ENCODE measurements around the gene MYLK4.

DNA sequence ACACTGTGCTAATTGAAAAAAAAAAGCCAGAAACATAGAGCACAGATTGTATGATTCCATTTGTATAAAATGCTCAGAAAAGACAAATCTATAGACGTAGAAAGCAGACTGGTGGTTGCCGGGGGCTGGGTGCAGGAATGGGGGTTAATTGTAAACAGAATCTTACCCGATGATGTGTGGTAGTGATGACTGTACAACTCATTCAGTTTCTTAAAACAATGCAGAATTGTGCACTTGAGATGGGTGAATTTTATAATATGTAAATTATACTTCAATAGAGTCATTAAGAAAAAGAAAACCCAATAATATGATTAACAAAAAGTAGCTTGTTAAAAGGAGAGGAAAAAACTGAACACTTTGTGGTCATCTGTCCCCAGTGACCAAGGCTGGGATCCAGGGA is 3.7 kb upstream of the MYLK4 start:
- TF ChIP-seq, protein P1, sequence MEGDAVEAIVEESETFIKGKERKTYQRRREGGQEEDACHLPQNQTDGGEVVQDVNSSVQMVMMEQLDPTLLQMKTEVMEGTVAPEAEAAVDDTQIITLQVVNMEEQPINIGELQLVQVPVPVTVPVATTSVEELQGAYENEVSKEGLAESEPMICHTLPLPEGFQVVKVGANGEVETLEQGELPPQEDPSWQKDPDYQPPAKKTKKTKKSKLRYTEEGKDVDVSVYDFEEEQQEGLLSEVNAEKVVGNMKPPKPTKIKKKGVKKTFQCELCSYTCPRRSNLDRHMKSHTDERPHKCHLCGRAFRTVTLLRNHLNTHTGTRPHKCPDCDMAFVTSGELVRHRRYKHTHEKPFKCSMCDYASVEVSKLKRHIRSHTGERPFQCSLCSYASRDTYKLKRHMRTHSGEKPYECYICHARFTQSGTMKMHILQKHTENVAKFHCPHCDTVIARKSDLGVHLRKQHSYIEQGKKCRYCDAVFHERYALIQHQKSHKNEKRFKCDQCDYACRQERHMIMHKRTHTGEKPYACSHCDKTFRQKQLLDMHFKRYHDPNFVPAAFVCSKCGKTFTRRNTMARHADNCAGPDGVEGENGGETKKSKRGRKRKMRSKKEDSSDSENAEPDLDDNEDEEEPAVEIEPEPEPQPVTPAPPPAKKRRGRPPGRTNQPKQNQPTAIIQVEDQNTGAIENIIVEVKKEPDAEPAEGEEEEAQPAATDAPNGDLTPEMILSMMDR (IDR thresholded peaks at IDR 0.05; ENCODE audit: poor library complexity), result no peak
- TF ChIP-seq EZH2 (IDR thresholded peaks at IDR 0.05; ENCODE audit: borderline replicate concordance), result no peak
- no peak for TF ChIP-seq EZH2phosphoT487 (IDR thresholded peaks at IDR 0.05; ENCODE audit: low read depth, severe bottlenecking, unreplicated experiment)
